Activated naive CD8-positive, alpha-beta T cell treated with anti-CD3 and anti-CD28 coated beads, Interleukin-2, amount 10 ng/mL, durations not matched to agents 7 days and 5 days (primary cell): ENCODE results near the gene TBCE. TPM values are rescaled to one million over a fixed set of nuclear protein-coding genes. Genes with fewer than 3 reads are reported as not detected.
A peak's percentile ranks its signal among the peaks of the same experiment; 100 is the strongest.

Source experiments
- ATAC-seq: fragments of 150-1000 bp; cut with Tn5 transposase; one replicate; pipeline ENCODE4 v1.10.0; 2021; ENCODE audit warnings: low read depth, moderate library complexity
- POLR2A ChIA-PET: fragments of 350-600 bp; sonication (Branson Sonifier 250); formaldehyde crosslinking; loops from one replicate; lab custom pipeline; 2021; ENCODE audit warnings: antibody characterized with exemption; lab: Charles Lee
- DNase-seq: peaks from one replicate; pipeline ENCODE4 v3.0.0; 2021
- H3K27ac Mint-ChIP-seq: one replicate; pipeline ENCODE4 v1.8.0; 2022; ENCODE audit warnings: mild to moderate bottlenecking, mixed read lengths
- H3K27me3 Mint-ChIP-seq: one replicate; pipeline ENCODE4 v1.8.0; 2022; ENCODE audit warnings: mild to moderate bottlenecking, moderate library complexity, mixed read lengths
- H3K36me3 Mint-ChIP-seq: one replicate; pipeline ENCODE4 v1.8.0; 2021; ENCODE audit warnings: mild to moderate bottlenecking, mixed read lengths
- H3K4me1 Mint-ChIP-seq: one replicate; pipeline ENCODE4 v1.8.0; 2021; ENCODE audit warnings: mixed read lengths
- H3K4me3 Mint-ChIP-seq: one replicate; pipeline ENCODE4 v1.8.0; 2022; ENCODE audit warnings: mild to moderate bottlenecking, moderate library complexity, mixed read lengths
- H3K9me3 Mint-ChIP-seq: one replicate; pipeline ENCODE4 v1.8.0; 2021; ENCODE audit warnings: mixed read lengths
- total RNA-seq, 2 experiments: library from RNA; stranded (reverse); gene quantifications; one replicate each; pipeline ENCODE4 v1.2.3, GENCODE V29; 2021

TBCE gene, protein sequence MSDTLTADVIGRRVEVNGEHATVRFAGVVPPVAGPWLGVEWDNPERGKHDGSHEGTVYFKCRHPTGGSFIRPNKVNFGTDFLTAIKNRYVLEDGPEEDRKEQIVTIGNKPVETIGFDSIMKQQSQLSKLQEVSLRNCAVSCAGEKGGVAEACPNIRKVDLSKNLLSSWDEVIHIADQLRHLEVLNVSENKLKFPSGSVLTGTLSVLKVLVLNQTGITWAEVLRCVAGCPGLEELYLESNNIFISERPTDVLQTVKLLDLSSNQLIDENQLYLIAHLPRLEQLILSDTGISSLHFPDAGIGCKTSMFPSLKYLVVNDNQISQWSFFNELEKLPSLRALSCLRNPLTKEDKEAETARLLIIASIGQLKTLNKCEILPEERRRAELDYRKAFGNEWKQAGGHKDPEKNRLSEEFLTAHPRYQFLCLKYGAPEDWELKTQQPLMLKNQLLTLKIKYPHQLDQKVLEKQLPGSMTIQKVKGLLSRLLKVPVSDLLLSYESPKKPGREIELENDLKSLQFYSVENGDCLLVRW
- total RNA-seq, result 10 to 100 TPM; 29.8 to 30.3 TPM

DNA sequence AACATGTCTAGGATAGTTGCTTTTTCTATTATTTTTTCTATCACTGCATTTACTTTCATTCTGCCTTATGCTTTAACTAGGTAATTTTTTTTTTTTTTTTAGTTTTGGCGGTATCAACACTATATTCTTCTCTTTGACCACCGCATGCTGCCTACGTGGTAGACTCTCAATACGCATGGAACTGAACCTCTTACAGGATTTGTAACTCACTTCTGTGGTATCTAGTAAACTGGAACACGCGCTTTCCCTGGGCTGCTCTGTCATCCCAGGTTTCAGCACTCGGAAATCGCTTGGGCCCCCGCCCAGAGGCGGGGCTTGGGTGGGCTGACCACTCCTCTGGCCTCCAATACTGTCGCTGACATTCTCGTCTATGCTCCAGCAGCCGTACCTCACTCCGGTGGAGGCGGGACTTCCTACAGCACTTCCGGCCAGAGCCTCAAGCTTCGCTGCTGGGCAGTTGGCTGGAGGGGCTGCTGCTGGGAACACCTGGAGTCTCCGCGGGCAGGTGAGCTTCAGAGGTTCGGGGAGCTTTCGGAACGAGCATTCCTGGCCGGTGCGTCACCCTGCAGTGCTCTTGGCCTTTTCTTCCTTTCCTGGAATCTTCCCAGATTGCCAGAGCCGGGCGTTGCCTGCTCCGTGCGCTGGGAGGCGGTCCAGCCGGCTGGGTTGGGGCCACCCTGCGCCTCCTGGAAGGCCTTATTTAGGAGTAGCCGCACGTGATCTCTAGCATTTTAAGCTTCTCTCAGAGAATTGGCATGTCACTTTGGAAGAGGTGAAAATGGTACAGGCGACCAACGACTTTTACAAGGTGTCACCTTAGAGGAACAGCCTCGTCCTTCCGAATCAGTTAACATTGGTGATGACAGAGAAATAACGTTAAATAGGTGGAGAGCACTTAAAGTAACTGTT lies at the start of gene TBCE:
Gene TBCE (plus strand): TSS at position 428 of the 909 bp plus-strand sequence. CDS start 12,623 bp downstream, outside the sequence.
- Mint-ChIP-seq H3K27me3 (no peaks in the 10 kb centered on the region), H3K36me3 (peaks cover 3% of the 10 kb centered on the region), H3K4me3 (peak within 1 kb of the TSS; percentile 99), H3K4me1 (peaks cover 20% of the 10 kb centered on the region), H3K27ac (peak within 1 kb of the TSS; percentile 92), H3K9me3 (no peaks in the 10 kb centered on the region)
- POLR2A ChIA-PET, result interaction anchor here (0.5 to 1.0 kb wide), 3 partner anchors 27 to 232 kb away, joined by 3 to 7 read pairs (median 3); partner anchors contain the start of genes ARID4B and GGPS1
- DNase-seq (peak; percentile 87), ATAC-seq (peak; percentile 100)

DNA sequence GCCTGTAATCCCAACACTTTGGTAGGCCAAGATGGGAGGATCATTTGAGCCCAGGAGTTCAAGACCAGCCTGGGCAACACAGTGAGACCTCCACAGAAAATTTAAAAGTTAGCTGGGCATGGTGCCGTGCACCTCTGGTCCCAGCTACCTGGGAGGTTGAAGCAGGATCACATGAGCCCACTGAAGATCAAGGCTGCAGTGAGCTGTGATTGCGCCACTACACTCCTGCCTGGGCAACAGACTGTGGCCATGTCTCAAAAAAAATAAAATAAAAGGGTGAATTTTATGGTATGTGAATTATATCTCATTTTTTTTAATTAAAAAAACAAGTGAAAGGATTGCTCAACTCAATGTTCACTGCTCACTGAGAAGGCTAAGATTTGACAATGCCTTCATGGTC lies 48.0 kb upstream of the TBCE start:
- ATAC-seq, result no peak
- Mint-ChIP-seq H3K27ac (peak overlapping the region; percentile 62), H3K36me3 (peaks cover 35% of the 10 kb centered on the region), H3K4me1 (peaks cover 52% of the 10 kb centered on the region), H3K9me3 (no peaks in the 10 kb centered on the region), H3K27me3 (no peaks in the 10 kb centered on the region), H3K4me3 (peak overlapping the region; percentile 40)
- no peak for DNase-seq
- POLR2A ChIA-PET, result no interaction called here

GRCh38 chr1:235320521-235321179 lies 46.6 kb upstream of the TBCE start:
- H3K4me3 Mint-ChIP-seq, result peak overlapping the region; percentile 10
- peaks cover 37% of the 10 kb centered on the region for H3K36me3 Mint-ChIP-seq
- no peaks in the 10 kb centered on the region for H3K27me3 Mint-ChIP-seq

DNA sequence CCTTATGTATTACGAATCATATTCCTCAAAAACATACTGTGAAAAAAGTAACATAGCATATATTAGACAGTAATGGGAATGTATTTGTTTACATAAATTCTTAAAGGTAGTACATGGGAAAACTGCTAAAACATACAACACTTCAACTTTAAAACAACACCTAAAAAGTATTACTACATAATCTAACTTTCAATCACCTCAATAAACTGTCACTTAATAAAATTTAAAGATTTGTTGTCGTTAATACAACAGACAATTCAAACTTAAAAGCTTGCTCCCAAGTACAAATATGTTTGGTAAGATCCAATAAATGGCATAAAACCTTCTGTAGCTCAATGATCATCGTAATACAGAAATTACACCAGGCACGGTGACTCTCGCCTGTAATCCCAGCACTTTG lies 42.9 kb upstream of the TBCE start:
- peaks cover 41% of the 10 kb centered on the region for H3K4me1 Mint-ChIP-seq
- no peaks in the 10 kb centered on the region for H3K27me3 Mint-ChIP-seq
- POLR2A ChIA-PET, result interaction anchor here (4.9 kb wide), 1 partner anchor 11 kb away, joined by 28 read pairs; no protein-coding TSS in a partner anchor
- H3K27ac Mint-ChIP-seq, result peak overlapping the region; percentile 28
- ATAC-seq (no peak), DNase-seq (no peak)
- peak overlapping the region; percentile 73 for H3K4me3 Mint-ChIP-seq
- no peaks in the 10 kb centered on the region for H3K9me3 Mint-ChIP-seq
- peaks cover 34% of the 10 kb centered on the region for H3K36me3 Mint-ChIP-seq

More at GRCh38 chr1:235320521-235321179, 46.6 kb upstream of the TBCE start:
- peak; percentile 12 for ATAC-seq
- H3K4me1 Mint-ChIP-seq, result peaks cover 51% of the 10 kb centered on the region
- POLR2A ChIA-PET, result no interaction called here
- peak overlapping the region; percentile 26 for H3K27ac Mint-ChIP-seq
- no peaks in the 10 kb centered on the region for H3K9me3 Mint-ChIP-seq
- DNase-seq, result no peak

DNA sequence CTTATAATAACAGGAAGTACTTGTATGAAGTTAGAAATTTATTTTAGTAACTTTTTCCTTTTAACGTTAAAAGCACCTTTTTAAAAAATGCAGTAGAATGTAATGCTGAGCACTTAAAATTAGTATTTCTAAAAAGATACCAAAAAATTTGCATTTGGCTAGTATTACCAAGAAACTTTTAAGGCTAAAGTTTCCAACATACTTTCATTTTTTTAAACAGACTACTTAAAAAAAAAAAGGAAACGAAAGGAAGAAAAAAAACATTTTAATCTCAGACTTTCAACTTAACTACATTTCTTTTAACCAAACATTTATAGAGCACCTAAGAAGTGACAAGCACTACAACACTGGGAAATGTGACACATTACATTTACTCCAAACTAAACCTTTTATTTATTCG lies 42.1 kb upstream of the TBCE start:
- Mint-ChIP-seq H3K9me3 (no peaks in the 10 kb centered on the region), H3K27ac (peak overlapping the region; percentile 49), H3K27me3 (no peaks in the 10 kb centered on the region), H3K4me3 (peak overlapping the region; percentile 96), H3K36me3 (peaks cover 30% of the 10 kb centered on the region), H3K4me1 (peaks cover 38% of the 10 kb centered on the region)
- no peak for DNase-seq
- POLR2A ChIA-PET, result interaction anchor here (4.9 kb wide), 1 partner anchor 12 kb away, joined by 28 read pairs; no protein-coding TSS in a partner anchor
- no peak for ATAC-seq

DNA sequence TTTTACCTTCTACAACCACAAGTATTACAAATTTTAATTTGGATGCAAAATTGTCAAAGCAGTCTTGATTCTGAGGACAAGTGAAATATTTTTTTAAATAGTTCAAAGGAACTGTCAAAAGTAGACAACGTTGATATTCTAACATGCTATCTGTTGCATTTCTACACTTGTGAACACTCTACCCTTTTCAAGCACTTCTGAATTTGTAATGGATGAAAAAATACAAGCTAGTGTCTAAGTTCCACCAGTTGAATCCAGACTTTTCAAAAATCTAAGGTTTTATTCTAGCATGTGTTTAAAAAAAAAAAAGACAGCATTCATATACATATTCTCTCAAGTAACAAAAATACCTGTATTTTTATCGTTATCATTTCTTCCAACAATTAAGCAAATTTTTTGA lies 41.4 kb upstream of the TBCE start:
- Mint-ChIP-seq H3K27me3 (no peaks in the 10 kb centered on the region), H3K4me1 (peaks cover 31% of the 10 kb centered on the region), H3K9me3 (no peaks in the 10 kb centered on the region), H3K27ac (peak overlapping the region; percentile 99), H3K36me3 (peaks cover 23% of the 10 kb centered on the region), H3K4me3 (peak overlapping the region; percentile 96)
- DNase-seq, result no peak
- ATAC-seq, result no peak
- POLR2A ChIA-PET, result interaction anchor here (4.9 kb wide), 1 partner anchor 13 kb away, joined by 28 read pairs; no protein-coding TSS in a partner anchor

DNA sequence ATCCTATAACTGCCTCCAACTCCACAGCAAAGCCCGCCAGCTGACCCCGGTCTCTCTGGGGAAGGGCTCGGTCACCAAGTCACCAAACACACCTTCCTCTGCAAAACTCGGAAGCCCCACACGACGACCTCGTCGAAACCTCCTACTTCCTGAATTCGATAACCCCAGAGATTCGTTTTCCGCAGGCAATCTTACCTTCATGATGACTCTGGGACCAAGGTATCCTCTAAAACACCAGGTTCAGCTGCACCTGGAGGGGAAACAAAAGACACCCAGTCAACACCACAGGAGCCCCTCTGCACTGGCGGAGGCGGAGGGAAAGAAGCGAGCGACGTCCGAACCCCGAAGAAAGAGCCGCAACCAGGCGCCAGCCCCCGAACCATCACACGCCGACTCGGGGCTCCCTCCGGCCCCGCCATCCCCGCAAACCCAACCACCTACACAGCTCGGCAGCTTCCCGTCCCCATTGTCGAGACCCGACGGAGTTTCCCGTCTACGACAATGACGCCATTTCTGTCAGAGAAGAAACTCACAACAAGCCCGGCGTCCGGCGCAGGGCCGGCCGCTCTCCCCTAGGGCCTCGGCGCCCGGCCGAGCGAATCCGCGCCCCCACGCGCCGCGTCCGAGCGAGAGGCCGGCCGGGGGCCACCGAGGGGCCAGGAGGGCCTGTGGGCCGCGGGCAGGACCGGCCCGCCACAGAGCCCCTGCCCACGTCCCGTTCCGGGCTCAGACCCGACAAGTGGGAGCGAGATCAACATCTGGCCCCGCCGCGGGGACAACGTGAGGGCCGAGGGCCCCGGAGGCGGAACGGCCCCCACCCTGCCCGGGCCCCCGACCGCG lies 40.3 kb upstream of the TBCE start:
- Mint-ChIP-seq H3K4me1 (peaks cover 26% of the 10 kb centered on the region), H3K4me3 (peak overlapping the region; percentile 96), H3K27me3 (no peaks in the 10 kb centered on the region), H3K9me3 (no peaks in the 10 kb centered on the region), H3K36me3 (peaks cover 20% of the 10 kb centered on the region), H3K27ac (peak overlapping the region; percentile 99)
- ATAC-seq, result peak; percentile 5
- POLR2A ChIA-PET, result interaction anchor here (0.8 to 4.9 kb wide), 5 partner anchors 10 to 166 kb away, joined by 3 to 28 read pairs (median 5); partner anchors contain the start of gene RBM34
- DNase-seq, result peak; percentile 70

DNA sequence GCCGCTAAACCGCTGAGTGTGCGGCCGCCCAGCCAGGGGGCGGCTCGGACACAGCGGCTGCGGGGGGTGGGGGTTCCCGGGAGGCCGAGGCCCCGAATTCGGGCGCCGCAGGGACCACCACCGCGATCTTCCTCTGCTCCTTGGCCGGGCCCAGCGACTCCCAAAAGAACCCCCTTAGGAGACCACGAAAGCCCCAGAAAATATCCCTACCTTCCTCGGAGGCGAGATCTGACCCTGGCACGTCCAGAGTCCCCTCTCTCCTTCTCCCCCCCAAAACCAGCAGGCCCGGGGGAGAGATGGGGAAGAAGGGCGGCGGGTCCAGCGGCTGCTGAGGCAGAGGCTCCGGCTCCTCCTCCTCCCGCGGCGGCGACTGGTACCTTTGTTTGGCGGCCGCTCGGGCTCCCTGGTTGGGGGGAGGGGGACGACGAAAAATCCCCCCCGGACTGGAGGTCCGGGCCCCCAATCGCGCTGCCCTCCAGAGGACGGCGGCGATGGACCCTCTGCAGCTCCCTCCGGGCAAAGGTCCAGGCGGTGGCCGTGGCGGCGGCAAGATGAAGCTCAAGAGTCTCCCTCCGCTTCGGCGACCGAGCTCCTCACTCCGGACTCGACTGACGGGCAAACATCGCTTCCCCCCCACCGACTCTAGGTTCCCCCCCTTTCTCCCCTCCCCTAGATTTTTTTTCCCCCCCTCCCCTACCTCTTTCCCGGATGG lies 39.5 kb upstream of the TBCE start, which contains the start of gene ARID4B:
Gene ARID4B (minus strand): TSS at position 621 of the 712 bp plus-strand sequence. CDS start 1,260 bp downstream, outside the sequence.
- Mint-ChIP-seq H3K36me3 (peaks cover 17% of the 10 kb centered on the region), H3K4me3 (peak within 1 kb of the TSS; percentile 96), H3K4me1 (peaks cover 24% of the 10 kb centered on the region), H3K27me3 (no peaks in the 10 kb centered on the region), H3K9me3 (no peaks in the 10 kb centered on the region), H3K27ac (peak within 1 kb of the TSS; percentile 99)
- ATAC-seq (no peak), DNase-seq (peak; percentile 75)
- POLR2A ChIA-PET, result interaction anchor here (0.7 to 4.9 kb wide), 8 partner anchors 9 to 541 kb away, joined by 3 to 28 read pairs (median 4); partner anchors contain the start of gene RBM34

- H3K36me3 Mint-ChIP-seq, result peaks cover 16% of the 10 kb centered on the region
- H3K27ac Mint-ChIP-seq, result no peak within 1 kb of the TSS
- DNase-seq (peak; percentile 95), ATAC-seq (peak; percentile 82)
- no peak within 1 kb of the TSS for H3K4me3 Mint-ChIP-seq
- POLR2A ChIA-PET, result interaction anchor here (0.5 to 4.9 kb wide), 10 partner anchors 9 to 540 kb away, joined by 3 to 28 read pairs (median 3); partner anchors contain the start of gene RBM34
- H3K4me1 Mint-ChIP-seq, result peaks cover 23% of the 10 kb centered on the region
- H3K27me3 Mint-ChIP-seq, result no peaks in the 10 kb centered on the region
- H3K9me3 Mint-ChIP-seq, result no peaks in the 10 kb centered on the region
These were observed 38.7 kb upstream of the TBCE start, which contains the start of gene GGPS1 for GRCh38 chr1:235328271-235329138. GGPS1 (plus strand) TSS chr1:235328570; CDS start chr1:235335265, 6,695 bp downstream.

DNA sequence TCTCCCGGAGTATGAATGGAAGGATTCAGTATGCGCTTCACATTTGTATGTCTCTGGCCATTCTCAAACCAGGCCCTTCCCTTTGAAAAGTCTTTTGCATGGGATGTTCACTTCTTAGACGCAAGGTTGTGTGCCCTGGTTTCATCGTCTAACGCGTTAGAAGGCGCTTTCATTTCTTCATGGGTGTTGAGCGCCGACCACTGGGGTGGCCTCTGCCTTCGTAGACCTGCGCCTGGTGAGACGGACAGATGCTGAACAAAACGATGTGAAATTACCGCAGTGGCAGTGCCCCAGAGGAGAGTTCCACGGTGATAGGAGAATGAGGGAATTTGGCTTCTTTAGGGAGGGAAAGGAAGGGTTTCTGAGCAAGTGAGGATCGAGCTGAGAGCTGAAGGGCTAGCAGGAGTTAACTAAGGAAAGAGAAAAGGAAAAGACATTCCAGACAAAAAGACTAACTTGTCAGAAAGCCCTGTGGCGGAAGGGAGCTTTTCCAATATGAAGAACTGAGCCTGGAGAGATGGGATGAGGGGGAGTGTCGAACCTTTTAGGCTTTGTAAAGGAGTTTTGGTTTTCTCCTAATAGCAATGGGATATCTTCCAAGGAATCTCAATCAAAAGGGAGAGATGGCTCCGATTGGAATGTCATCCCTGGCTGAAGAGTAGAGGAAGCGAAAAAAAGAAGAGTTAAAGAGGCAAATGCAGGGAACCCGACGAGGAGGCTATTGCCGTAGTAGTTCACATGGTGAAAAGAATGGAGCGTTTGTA lies 37.9 kb upstream of the TBCE start:
- POLR2A ChIA-PET, result interaction anchor here (0.5 to 2.0 kb wide), 6 partner anchors 8 to 175 kb away, joined by 3 to 9 read pairs (median 3); partner anchors contain the start of genes B3GALNT2 and RBM34
- DNase-seq, result peak; percentile 55
- ATAC-seq, result peak; percentile 10
- Mint-ChIP-seq H3K4me1 (peaks cover 24% of the 10 kb centered on the region), H3K9me3 (no peaks in the 10 kb centered on the region), H3K36me3 (peaks cover 16% of the 10 kb centered on the region), H3K27me3 (no peaks in the 10 kb centered on the region), H3K27ac (no peak overlapping the region), H3K4me3 (no peak overlapping the region)
